Skeletal muscle tissue (tissue), 4 donors: ENCODE results near the gene DMD. TPM values are rescaled to one million over a fixed set of nuclear protein-coding genes. Genes with fewer than 3 reads are reported as not detected.
A peak's percentile ranks its signal among the peaks of the same experiment; 100 is the strongest.

Experiments
- H3K27ac ChIP-seq: one replicate; pipeline ENCODE4 v1.7.0; 2013; ENCODE audit warnings: mild to moderate bottlenecking, low read depth, low read length, inconsistent platforms
- H3K27me3 ChIP-seq, 3 donors: one replicate each; pipeline ENCODE4 v1.7.0; 2013; ENCODE audit warnings: low read length in 3 of 3; ENCODE audit not compliant: control insufficient read depth in 3 of 3, insufficient read depth in 3 of 3
- H3K36me3 ChIP-seq, 3 donors: one replicate each; pipeline ENCODE4 v1.7.0; 2013; ENCODE audit warnings: low read length in 3 of 3; ENCODE audit not compliant: control insufficient read depth in 3 of 3, insufficient read depth in 3 of 3
- H3K4me1 ChIP-seq, 3 donors: one replicate each; pipeline ENCODE4 v1.7.0; 2013; ENCODE audit warnings: low read length in 3 of 3, mild to moderate bottlenecking in 3 of 3; ENCODE audit not compliant: control insufficient read depth in 3 of 3, insufficient read depth in 3 of 3
- H3K4me3 ChIP-seq, 3 donors: one replicate each; pipeline ENCODE4 v1.7.0; 2013; ENCODE audit warnings: low read length in 3 of 3
- H3K9ac ChIP-seq, 3 donors: one replicate each; pipeline ENCODE4 v1.7.0; 2013; ENCODE audit warnings: low read length in 3 of 3, mild to moderate bottlenecking in 3 of 3, moderate library complexity in 2 of 3, low read depth in 1 of 3
- H3K9me3 ChIP-seq, 3 donors: one replicate each; pipeline ENCODE4 v1.7.0; 2013; ENCODE audit warnings: low read length in 3 of 3; ENCODE audit not compliant: control insufficient read depth in 3 of 3
- total RNA-seq: library from RNA; depleted of rRNA; stranded (reverse); fragments of >200 nt; gene quantifications from one replicate; pipeline ENCODE4 v1.2.3, GENCODE V29; 2014
- donor health status: Osteomylitis.

The DMD gene
- total RNA-seq: 190 TPM

GRCh38 chrX:33211356-33212260 lies at the start of gene DMD:
TSS of gene DMD (minus strand) at chrX:33211549. CDS start at chrX:33211312, 237 bp downstream.
- Histone ChIP-seq H3K4me3 (peak within 1 kb of the TSS; percentile 44 to 81 (median 60)), H3K36me3 (no peaks in the 10 kb centered on the region), H3K27me3 (no peaks in the 10 kb centered on the region), H3K9me3 (no peaks in the 10 kb centered on the region), H3K4me1 (no peaks in the 10 kb centered on the region), H3K27ac (peak within 1 kb of the TSS; percentile 76), H3K9ac (peak within 1 kb of the TSS; percentile 77 to 85 (median 78))

DNA sequence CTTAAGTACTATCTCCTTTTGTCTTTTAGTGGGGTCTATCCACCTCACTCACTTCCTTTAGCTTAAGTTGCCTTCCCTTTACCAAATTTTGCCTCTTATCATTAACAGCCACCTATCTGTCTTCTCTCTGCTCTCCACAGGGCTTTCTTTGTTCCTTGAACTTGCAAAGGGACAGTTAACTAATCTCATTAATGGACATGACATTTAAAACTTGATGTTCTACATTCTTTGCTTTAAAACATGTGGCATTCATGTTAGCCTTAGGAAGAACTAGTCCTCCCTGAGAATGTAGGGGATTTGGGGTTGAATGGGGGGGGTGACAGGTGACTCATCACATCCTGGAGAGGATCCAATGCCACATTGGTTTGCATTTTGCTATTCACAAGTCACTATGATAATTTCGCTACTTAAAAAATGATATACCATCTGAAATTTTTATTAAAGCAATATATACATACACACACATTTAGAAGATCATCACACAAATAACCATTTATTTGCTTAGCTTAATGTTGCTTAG lies 41.0 kb upstream of the DMD start:
- no peaks in the 10 kb centered on the region for H3K36me3 ChIP-seq
- H3K27me3 ChIP-seq: no peaks in the 10 kb centered on the region
- peak overlapping the region in 1 of 3 donors; percentile 5 for H3K9ac ChIP-seq
- H3K27ac ChIP-seq: no peak overlapping the region
- H3K4me3 ChIP-seq: no peak overlapping the region
- no peaks in the 10 kb centered on the region for H3K9me3 ChIP-seq
- no peaks in the 10 kb centered on the region for H3K4me1 ChIP-seq

- Histone ChIP-seq H3K27ac (no peak overlapping the region), H3K9me3 (no peaks in the 10 kb centered on the region), H3K27me3 (no peaks in the 10 kb centered on the region), H3K4me3 (no peak overlapping the region), H3K4me1 (no peaks in the 10 kb centered on the region), H3K36me3 (no peaks in the 10 kb centered on the region), H3K9ac (no peak overlapping the region)
Measured at GRCh38 chrX:33218819-33219218, 7.5 kb upstream of the DMD start.

DNA sequence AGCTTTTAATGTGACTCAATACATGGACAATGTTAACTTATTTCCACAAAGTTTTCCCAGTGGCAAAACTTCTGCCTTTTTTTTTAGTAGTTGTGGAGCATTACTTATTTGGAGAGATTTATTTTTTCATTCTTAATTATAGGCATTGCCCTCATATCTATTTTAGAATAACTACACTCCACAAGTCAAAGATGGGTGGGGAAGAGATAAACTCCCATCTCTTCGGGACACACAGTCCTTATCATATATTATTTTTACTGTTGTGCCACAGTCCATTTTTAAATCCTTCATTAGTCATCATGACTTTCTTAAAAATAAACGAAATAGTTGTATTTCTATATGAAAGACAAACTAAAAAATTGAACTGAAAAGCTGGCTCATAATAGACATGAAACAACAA lies 1.2 kb downstream of the DMD start:
- peak overlapping the region; percentile 44 to 81 (median 60) for H3K4me3 ChIP-seq
- H3K4me1 ChIP-seq: no peaks in the 10 kb centered on the region
- H3K27ac ChIP-seq: peak overlapping the region; percentile 76
- H3K27me3 ChIP-seq: no peaks in the 10 kb centered on the region
- H3K36me3 ChIP-seq: no peaks in the 10 kb centered on the region
- peak overlapping the region; percentile 77 to 85 (median 78) for H3K9ac ChIP-seq
- no peaks in the 10 kb centered on the region for H3K9me3 ChIP-seq

- Histone ChIP-seq H3K4me1 (peaks cover 0 to 2% (median 0%) of the 10 kb centered on the region in 3 donors), H3K9me3 (no peaks in the 10 kb centered on the region), H3K27ac (peak overlapping the region; percentile 76), H3K4me3 (peak overlapping the region; percentile 50 to 81 (median 61)), H3K9ac (peak overlapping the region; percentile 77 to 85 (median 78)), H3K36me3 (no peaks in the 10 kb centered on the region), H3K27me3 (no peaks in the 10 kb centered on the region)
Measured at GRCh38 chrX:33207056-33207455, 4.3 kb downstream of the DMD start.

- H3K4me1 ChIP-seq: peaks cover 0 to 2% (median 0%) of the 10 kb centered on the region in 3 donors
- H3K9me3 ChIP-seq: no peaks in the 10 kb centered on the region
- peak overlapping the region; percentile 76 for H3K27ac ChIP-seq
- peak overlapping the region; percentile 77 to 85 (median 78) for H3K9ac ChIP-seq
- H3K36me3 ChIP-seq: no peaks in the 10 kb centered on the region
- H3K4me3 ChIP-seq: peak overlapping the region; percentile 60 to 81 (median 61)
- no peaks in the 10 kb centered on the region for H3K27me3 ChIP-seq
Measured at GRCh38 chrX:33205321-33205720, 6.0 kb downstream of the DMD start.

GRCh38 chrX:33204889-33205288 lies 6.5 kb downstream of the DMD start:
- no peaks in the 10 kb centered on the region for H3K27me3 ChIP-seq
- peak overlapping the region; percentile 60 to 81 (median 61) for H3K4me3 ChIP-seq
- no peaks in the 10 kb centered on the region for H3K36me3 ChIP-seq
- H3K4me1 ChIP-seq: peaks cover 0 to 2% (median 0%) of the 10 kb centered on the region in 3 donors
- H3K9ac ChIP-seq: peak overlapping the region; percentile 77 to 81 (median 78)
- peak overlapping the region; percentile 76 for H3K27ac ChIP-seq
- H3K9me3 ChIP-seq: no peaks in the 10 kb centered on the region

- Histone ChIP-seq H3K9ac (no peak overlapping the region), H3K27ac (peak overlapping the region; percentile 2)
Measured at GRCh38 chrX:33198561-33199279, 12.6 kb downstream of the DMD start.

DNA sequence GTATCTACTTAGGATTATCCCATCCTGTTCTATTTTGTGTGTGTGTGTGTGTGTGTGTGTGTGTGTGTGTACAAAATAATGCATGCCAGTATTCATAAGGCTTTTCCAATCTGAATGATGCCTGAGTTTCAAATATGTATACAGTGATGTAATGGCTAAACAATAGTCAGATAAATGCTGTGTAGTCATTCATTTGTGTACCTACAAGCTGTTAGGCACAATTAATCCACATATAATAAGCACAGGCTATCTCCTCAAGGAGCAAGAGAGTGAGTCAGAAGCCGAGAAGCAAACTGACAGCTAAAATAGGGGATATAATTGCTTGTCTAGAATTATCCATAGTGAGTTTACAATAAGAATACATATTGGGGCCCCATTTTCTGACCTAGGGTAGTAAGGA lies 15.7 kb downstream of the DMD start:
- no peak overlapping the region for H3K4me3 ChIP-seq
- H3K4me1 ChIP-seq: peaks cover 3 to 10% (median 6%) of the 10 kb centered on the region in 3 donors
- no peaks in the 10 kb centered on the region for H3K36me3 ChIP-seq
- H3K27ac ChIP-seq: peak overlapping the region; percentile 72
- no peaks in the 10 kb centered on the region for H3K27me3 ChIP-seq
- H3K9ac ChIP-seq: no peak overlapping the region
- H3K9me3 ChIP-seq: no peaks in the 10 kb centered on the region

More at GRCh38 chrX:33198561-33199279, 12.6 kb downstream of the DMD start:
- Histone ChIP-seq H3K36me3 (no peaks in the 10 kb centered on the region), H3K4me3 (no peak overlapping the region), H3K9me3 (no peaks in the 10 kb centered on the region), H3K27me3 (no peaks in the 10 kb centered on the region), H3K4me1 (peaks cover 3 to 6% (median 4%) of the 10 kb centered on the region in 3 donors)
